Endothelial cell of umbilical vein (primary cell): Measurements from ENCODE around the gene DTD1.

ENCODE experiments used
- EZH2 ChIP-seq: IDR thresholded peaks from 2 replicates; pipeline ENCODE4 v1.6.1; 2012; ENCODE audit warnings: borderline replicate concordance, low read depth, mild to moderate bottlenecking, moderate library complexity, low read length, inconsistent platforms; ENCODE audit not compliant: severe bottlenecking
- POLR2A ChIP-seq: IDR thresholded peaks from 2 replicates; pipeline ENCODE4 v1.6.1; 2012; ENCODE audit warnings: low read depth, mild to moderate bottlenecking, control low read depth, low read length
- POLR2AphosphoS5 ChIP-seq: IDR thresholded peaks from 2 replicates; pipeline ENCODE4 v1.6.1; 2012; ENCODE audit warnings: low read depth, mild to moderate bottlenecking, control low read depth, low read length, moderate library complexity; ENCODE audit not compliant: insufficient read depth

DNA sequence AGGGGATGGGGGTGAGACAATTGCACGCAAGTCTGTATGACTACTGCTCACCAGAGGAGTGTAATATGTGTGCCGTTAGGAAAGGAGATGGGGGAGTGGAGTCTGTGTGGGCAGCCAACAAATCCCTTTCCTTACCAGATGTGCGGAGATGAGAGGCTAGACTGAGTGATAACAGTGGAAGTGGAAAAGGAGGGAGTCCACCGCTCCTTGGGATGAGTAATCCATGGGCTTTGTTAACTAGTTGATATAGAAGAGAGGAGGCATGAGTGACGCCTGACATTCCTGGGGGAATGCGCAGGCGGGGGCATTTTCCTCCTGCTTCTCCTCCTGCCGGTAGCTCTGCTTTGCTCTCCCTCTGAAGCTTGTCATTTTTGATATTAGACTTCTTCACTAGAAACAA, 34.1 kb upstream of the DTD1 start:
- no peak for TF ChIP-seq POLR2A
- TF ChIP-seq EZH2, result no peak
- no peak for TF ChIP-seq POLR2AphosphoS5
